Activated CD8-positive, alpha-beta memory T cell treated with anti-CD3 and anti-CD28 coated beads, Interleukin-2, amount 50 U/mL, for 4 hours (primary cell): ENCODE data around the gene FAAP100.
A peak's percentile ranks its signal among the peaks of the same experiment; 100 is the strongest.

ENCODE experiments used
- DNase-seq: peaks from one replicate; pipeline ENCODE4 v3.0.0-alpha.2; 2020

Gene FAAP100

DNA sequence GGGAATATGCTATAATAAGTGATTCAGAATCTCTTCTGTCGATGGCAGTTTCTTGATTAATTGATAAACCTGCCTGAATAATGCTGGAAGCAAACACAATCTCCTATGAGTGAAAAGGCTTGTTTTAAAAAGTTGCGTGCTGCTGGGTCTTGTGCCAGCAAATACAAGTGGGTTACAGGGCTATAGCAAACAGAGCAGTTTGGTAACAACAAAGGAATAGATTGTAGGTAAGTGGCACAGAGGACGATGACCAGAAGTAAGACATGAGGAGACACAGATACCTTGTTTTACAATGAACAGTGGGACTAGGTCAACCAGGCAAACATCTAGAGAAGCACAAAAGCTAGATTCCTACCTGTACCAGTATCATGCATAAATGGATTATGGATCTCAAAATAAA, 23.7 kb upstream of the FAAP100 start:
- DNase-seq, result no peak

GRCh38 chr17:81574643-81574956, 22.4 kb upstream of the FAAP100 start:
- no peak for DNase-seq

GRCh38 chr17:81573794-81574642, 21.9 kb upstream of the FAAP100 start:
- DNase-seq, result no peak

DNA sequence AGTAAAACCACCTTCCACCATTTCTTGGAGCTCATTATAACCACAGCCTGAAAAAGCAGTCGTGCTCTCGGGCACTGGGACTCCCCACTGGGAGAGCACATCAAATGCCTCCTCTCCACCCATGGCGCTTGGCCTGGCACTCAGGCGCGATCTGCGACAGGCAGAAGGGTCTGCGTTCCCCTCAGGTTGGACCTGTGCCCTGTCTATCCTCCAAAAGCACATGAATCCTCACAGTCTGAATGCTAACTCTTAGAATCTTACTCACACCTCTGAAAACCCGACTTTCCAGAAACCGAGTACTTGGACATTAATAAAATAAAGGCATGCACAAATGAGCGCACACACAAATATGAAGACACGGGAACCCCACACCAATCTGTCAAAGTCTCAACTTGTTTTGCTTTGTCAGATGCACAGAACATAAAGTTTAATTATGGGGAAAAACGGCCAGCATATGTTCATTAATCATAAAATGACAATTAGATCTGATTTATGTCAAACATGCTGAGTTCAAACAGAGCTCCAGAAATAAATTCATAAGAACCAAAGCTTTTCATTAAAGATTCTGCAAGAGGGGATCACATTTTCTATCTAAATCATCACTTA, 20.5 kb upstream of the FAAP100 start:
- no peak for DNase-seq

DNA sequence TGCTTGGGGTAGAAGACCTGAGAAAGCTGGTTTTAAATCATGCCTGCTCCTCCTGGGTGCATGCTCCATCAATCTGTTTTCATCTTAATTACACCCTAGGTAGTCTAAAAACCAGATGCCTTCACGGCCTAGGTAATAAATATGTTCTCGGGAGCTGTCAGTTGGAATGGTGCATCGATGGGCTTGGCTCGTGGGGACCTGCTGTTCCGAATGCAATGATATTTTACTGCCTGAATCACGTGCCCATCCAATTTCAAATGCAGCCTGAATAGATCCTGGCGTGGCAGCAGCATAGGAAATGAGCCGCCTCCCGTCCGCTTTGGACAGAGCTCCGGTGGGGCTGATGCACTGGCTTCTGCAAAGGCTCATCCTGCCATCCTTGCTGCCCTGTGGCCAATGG, 18.8 kb upstream of the FAAP100 start:
- no peak for DNase-seq

DNA sequence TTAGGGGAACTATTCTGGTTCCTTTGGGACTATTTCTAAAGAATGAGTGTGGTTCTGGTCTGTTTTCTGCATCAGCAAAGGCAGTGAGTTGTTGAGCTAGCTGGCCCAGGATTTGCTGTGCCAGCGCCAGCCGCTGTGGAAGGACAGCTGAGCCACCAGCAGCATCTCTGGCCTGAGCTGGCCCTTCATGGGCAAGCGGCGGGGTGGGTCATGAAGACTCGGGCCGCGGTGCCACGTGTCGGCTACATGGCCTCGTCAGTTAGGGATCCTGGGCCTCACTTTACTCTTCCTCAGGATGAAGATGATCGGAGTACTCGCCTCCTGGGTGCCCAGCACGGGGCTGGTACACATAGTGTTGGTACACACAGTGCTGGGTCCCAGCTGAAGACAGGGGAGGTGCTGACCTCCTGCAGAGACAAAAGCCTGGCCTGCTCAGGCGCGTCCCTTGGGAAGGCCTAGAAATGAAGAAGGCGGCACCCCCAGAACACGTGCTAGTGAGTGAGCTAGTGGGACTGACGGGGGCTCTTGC, 17.9 kb upstream of the FAAP100 start:
- DNase-seq, result no peak

DNA sequence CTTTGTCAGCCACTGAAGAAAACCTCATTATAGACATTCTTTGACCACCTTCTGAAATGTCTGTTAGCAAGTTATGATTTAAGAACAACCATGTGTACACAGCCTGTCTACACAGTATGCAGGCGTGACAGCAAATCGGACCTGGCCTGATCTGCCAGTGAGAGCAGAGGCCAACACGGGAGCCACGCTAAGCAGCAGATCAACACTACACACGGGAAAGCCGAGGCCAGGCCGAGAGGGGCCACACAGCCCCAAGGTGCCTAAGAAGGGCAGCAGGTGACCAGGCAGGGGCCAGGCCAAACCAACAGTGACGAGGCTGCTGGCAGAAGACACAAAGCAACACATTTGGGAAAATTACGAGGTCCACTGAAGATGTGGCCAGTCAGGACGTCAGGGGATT, 16.3 kb upstream of the FAAP100 start:
- no peak for DNase-seq

GRCh38 chr17:81567191-81567590, 15.0 kb upstream of the FAAP100 start:
- no peak for DNase-seq

- no peak for DNase-seq
Observed at GRCh38 chr17:81566461-81567126, 14.4 kb upstream of the FAAP100 start.

DNA sequence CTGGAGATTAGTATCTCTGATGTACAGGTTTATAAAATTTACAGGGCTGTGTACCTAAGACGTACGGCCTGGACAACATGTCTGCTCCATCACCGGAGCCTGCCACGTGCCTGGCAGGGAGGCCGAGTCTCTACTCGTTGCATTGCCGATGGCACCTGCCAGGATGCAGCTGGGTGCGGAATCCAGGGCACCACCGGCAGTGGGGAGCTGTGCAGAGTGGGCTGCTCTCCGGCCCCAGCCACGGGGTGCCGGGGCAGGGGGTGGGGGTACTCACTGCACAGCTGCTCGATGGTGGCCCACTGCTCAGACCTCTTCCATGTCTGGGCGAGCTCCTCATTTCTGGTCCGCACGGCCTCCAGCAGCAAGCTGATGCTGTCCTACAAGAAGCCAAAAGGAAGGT, 13.1 kb upstream of the FAAP100 start:
- no peak for DNase-seq

DNA sequence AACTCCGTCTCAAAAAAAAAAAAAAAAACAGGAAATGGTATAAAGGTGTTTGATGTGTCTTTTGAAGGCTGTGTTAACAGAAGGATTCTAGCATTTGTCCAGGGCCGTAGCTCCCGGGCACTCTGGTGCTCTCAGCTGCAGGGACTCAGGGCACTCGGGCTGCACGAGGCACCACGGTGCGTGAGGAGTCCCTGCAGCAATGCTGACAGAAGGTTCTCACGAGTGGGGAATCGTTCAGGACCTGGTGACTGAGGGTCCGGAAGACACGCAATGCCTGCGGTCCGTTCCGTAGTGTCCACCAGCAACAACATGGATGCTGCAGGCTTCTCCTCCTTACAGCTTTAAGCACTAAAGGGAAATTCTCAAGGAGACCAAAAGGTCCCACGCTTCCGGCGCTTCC, 12.6 kb upstream of the FAAP100 start:
- no peak for DNase-seq

DNA sequence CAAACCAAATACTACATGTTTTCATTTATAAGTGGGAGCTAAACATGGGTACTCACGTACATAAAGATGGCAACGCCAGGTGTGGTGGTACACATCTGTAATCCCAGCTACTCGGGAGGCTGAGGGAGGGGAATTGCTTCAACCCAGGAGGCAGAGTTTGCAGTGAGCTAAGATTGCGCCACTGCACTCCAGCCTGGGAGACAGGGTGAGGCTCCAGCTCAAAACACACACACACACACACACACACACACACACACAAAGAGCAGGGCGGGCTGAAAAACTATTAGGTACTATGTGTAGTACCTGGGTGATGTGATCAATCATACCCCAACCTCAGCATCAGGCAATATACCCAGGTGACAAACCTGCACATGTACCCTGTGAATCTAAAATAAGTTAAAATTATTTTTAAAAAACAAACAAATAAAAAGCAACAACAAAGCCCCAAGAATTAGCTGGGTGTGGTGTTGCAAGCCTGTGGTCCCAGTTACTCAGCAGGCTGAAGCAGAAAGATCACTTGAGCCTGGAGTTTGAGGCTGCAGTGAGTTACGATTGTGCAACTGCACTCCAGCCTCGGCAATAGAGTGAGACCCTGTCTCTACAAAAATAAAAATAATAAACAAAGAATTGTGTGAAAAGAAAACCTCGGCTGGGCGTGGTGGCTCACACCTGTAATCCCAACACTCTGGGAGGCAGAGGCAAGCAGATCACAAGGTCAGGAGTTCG, 11.9 kb upstream of the FAAP100 start:
- DNase-seq, result no peak

GRCh38 chr17:81561494-81561885, 9.3 kb upstream of the FAAP100 start:
- DNase-seq, result no peak

DNA sequence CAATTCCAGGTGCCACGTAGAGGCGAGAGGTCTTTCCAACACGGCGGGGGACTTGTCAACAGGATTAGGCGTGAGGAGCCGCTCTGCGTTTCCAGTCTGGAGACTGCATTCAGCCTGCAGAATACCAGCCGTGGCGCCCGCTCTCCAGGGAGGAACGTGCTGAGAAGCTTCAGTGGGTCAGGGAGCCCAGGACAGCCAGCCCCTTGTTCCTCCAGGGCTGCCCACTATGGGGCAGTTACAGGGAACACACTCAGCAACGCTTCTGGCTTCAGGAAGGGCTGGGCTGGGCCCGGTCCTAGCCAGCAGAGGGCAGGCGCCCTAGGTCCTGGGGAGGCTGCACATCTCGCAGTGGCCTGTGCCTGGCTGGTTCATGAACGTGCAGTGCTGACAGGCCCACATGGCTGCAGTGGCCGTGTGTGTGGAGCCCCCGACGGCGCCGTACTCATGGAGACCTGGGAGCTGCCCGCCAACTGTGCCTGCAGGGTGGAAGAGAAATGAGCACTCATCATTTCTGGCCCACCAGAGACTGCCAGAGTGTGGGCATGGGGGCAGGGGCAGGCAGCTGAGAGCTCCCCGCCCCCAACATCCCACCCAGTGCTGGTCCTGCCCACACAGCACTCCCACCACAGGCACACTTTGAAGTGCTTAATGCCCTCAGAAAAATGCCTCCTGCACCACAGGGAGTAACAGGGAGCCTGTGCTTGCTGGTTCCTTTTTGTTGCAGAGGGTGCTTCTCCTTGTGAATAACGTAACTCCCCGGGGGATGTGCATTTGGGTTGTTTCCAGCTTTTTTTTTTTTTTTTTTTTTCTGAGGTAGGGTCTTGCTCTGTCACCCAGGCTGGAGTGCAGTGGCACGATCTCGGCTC, 7.0 kb upstream of the FAAP100 start:
- DNase-seq, result no peak

DNA sequence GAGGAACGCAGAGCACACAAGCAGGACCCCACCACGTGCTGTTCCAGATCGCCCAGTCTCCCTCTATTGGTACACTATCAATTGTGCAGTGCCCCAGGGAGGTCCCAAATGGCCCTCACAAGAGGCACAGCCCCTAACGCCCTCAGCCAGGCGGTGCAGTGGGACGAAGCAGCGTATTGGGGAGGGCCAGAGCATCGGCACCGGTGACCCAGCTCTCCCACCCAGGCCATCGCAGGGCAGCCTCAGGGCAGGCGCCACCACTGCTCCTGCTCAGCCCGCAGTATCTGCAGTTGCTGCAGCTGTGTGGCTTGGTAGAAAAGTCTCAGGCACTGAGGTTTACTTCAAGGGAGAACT, 5.9 kb upstream of the FAAP100 start:
- no peak for DNase-seq

- DNase-seq, result no peak
Observed at GRCh38 chr17:81557276-81558114, 5.3 kb upstream of the FAAP100 start.

DNA sequence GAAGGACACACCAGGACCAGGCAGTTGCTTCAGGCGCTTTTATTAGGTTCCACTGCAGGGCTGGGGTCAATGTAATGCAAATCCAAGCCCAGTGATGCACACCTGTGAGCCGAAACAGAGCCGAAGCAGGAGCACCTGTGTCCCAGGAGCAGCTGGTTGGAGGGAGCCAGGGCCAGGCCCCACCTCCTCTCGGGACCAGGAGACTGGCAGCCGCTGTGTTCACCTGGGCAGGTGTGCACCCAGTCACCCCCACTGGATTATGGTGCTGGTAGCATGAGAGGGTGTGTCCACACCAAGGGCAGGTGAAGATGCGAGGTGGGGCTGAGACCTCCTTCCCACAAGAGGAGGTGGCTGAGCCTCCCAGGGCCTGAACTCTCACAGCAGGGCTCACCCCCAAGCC, 4.7 kb upstream of the FAAP100 start:
- no peak for DNase-seq

DNA sequence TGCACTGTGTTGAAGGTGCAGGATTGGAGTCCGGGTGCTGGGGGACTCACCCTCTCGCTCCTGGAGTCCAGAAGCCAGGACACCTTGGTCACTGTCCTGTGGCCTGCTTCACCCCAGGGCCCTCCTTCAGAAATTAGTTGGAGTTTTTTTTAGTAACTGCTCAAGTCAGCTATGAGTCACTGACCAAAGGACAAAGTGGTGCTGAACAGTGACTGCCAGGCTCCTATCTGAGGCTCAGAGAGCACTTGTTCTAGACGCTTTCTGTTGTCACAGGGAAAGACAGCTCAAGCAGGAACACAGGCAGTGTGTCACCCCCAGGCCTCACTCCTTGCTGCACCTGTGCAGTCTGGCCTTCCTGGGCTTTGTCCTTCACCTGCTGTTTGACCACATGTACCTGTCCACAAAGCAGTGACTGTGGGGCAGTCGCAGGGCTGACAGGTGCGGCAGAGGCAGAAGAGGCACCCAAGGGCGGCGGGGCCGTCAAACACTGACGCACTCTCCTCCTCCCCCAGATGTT, 4.1 kb upstream of the FAAP100 start:
- no peak for DNase-seq

DNA sequence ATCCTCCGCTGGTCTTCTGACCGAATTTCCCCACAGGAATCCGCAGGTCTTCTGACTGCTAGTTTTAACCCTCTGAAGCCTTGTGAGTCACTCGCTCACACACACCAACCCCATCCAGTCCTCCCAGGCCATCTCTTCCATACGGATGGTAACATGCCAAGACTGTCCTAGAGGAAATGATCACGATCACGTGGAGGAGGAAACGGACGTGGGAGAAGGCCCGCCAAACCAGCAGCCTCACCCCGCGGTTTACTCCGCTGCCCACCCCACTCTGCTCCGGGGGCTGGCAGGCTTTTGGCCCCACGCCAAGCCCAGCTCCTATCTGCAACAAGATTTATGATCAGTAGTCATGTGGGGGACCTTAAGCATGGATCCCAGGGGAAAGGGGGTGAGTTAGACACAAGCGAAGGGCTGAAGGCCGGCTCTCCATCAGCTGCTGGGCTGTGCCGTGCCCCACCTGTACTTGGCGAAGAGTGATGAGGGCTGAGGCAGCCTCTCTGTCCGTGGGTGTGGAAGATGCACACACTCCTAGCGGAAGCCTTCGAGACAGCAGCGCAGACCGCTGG, 1.5 kb upstream of the FAAP100 start:
- DNase-seq, result no peak

DNA sequence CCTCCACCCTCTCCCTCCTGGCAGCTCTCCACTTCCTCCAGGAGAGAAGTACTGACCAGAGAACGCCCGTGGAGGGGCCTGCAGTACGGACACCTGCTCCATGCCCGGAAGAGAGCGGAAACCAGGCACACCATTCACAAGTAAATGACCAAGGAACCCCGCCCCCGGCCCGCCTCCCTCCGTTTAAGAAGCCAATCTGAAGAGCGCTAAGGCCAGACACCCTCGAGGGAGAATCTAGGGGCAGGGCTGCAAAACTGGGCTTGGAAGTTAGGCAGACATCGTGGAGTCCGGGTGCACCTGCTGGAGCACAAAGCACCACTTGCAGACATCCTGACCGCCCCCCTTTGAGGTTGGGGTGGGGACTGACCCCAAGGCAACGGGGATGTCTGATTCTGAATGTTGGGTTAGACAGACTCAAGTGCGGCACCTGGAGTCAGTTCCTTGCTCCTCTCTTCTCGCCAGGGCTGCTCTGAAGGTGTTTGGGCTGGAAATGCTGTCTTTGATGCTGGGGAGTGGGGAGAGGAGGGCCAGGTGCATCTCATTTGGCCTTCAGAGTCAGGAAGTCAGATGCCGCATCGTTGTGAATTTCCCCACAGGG, 964 bp upstream of the FAAP100 start:
- peak; percentile 73 for DNase-seq
